Endothelial cell of umbilical vein (primary cell): ENCODE measurements around the gene C13orf46. TPM values are rescaled to one million over a fixed set of nuclear protein-coding genes. Genes with fewer than 3 reads are reported as not detected.

Experiments used
- BruUV-seq: library from RNA; stranded (reverse); fragments of 400-500 nt; replicated peaks from 2 replicates; lab custom pipeline; 2021; lab: Mats Ljungman, UMichigan
- CTCF ChIA-PET: fragments of 300-600, 350-600 bp; sonication (Branson Sonifier 250); formaldehyde crosslinking; loops from one replicate; lab custom pipeline; 2021; ENCODE audit warnings: antibody characterized with exemption, inconsistent platforms; lab: Charles Lee
- POLR2A ChIA-PET: fragments of 300-600, 350-600 bp; sonication (Branson Sonifier 250); formaldehyde crosslinking; loops from one replicate; lab custom pipeline; 2021; ENCODE audit warnings: antibody characterized with exemption, inconsistent platforms; lab: Charles Lee
- DNase-seq: peaks from one replicate; pipeline ENCODE4 v3.0.0-alpha.2; 2011; ENCODE audit warnings: low read depth, low spot score
- FAIRE-seq: peaks from 2 replicates; lab custom pipeline; 2011; peaks lifted over from hg19 to GRCh38; lab: Jason Lieb, UNC
- H2AFZ ChIP-seq: 2 replicates; pipeline ENCODE4 v1.6.0; 2012; ENCODE audit warnings: low read depth, low read length, control low read depth, inconsistent platforms
- H3K27ac ChIP-seq: 2 replicates; pipeline ENCODE4 v1.5.1; 2011; ENCODE audit warnings: low read depth, mild to moderate bottlenecking, control low read depth, low read length, moderate library complexity; ENCODE audit not compliant: insufficient read depth
- H3K27me3 ChIP-seq, 2 experiments: 2 replicates each; pipeline versions ENCODE4 v1.6.0 to v1.6.1; 2011; ENCODE audit warnings: low read length in 2 of 2, mixed read lengths in 1 of 2; ENCODE audit not compliant: control insufficient read depth in 2 of 2, insufficient read depth in 2 of 2
- H3K36me3 ChIP-seq, 2 experiments: 2 replicates in 1 of 2; 3 replicates in 1 of 2; pipeline ENCODE4 v1.5.1; 2011; ENCODE audit warnings: low read length in 2 of 2, mild to moderate bottlenecking in 1 of 2, moderate library complexity in 1 of 2; ENCODE audit not compliant: control insufficient read depth in 2 of 2, insufficient read depth in 2 of 2; ENCODE audit errors: extremely low read depth in 1 of 2
- H3K4me1 ChIP-seq: 3 replicates; pipeline ENCODE4 v1.5.1; 2011; ENCODE audit warnings: mild to moderate bottlenecking, low read length; ENCODE audit not compliant: control insufficient read depth, insufficient read depth; ENCODE audit errors: extremely low read depth
- H3K4me2 ChIP-seq: 2 replicates; pipeline ENCODE4 v1.6.1; 2011; ENCODE audit warnings: low read length, control low read depth, mixed read lengths; ENCODE audit not compliant: insufficient read depth
- H3K4me3 ChIP-seq, 3 experiments: fragments of 200-600 bp in 1 of 3; sonication (generic), shearing (Covaris generic) in 1 of 3; replicated peaks in 1 of 3; 2 replicates each; pipeline ENCODE4 v1.5.1; 2011 to 2016; ENCODE audit warnings: control low read depth in 3 of 3, low read length in 3 of 3, mild to moderate bottlenecking in 2 of 3, inconsistent platforms in 1 of 3, low read depth in 1 of 3, moderate library complexity in 1 of 3; ENCODE audit not compliant: insufficient read depth in 1 of 3
- H3K79me2 ChIP-seq: 2 replicates; pipeline ENCODE4 v1.6.0; 2012; ENCODE audit warnings: low read length, inconsistent platforms; ENCODE audit not compliant: control insufficient read depth, insufficient read depth
- H3K9ac ChIP-seq: replicated peaks from 2 replicates; pipeline ENCODE3; 2011; ENCODE audit warnings: low read length, control low read depth; ENCODE audit not compliant: insufficient read depth; ENCODE audit errors: extremely low read depth
- H3K9me1 ChIP-seq: replicated peaks from 3 replicates; pipeline ENCODE4 v1.6.0; 2011; ENCODE audit warnings: mild to moderate bottlenecking, low read length; ENCODE audit not compliant: control insufficient read depth, insufficient read depth; ENCODE audit errors: extremely low read depth
- H3K9me3 ChIP-seq: replicated peaks from 2 replicates; pipeline ENCODE4 v1.5.1; 2012; ENCODE audit warnings: low read length, inconsistent platforms; ENCODE audit not compliant: control insufficient read depth, insufficient read depth
- H4K20me1 ChIP-seq: replicated peaks from 2 replicates; pipeline ENCODE3; 2011; ENCODE audit warnings: mild to moderate bottlenecking, low read length; ENCODE audit not compliant: control insufficient read depth, insufficient read depth; ENCODE audit errors: extremely low read depth
- EZH2 ChIP-seq: IDR thresholded peaks from 2 replicates; pipeline ENCODE4 v1.6.1; 2012; ENCODE audit warnings: borderline replicate concordance, low read depth, mild to moderate bottlenecking, moderate library complexity, low read length, inconsistent platforms; ENCODE audit not compliant: severe bottlenecking
- FOS ChIP-seq: IDR thresholded peaks from 2 replicates; pipeline ENCODE4 v1.6.1; 2011; ENCODE audit warnings: mild to moderate bottlenecking, low read length, moderate library complexity, borderline replicate concordance; ENCODE audit not compliant: insufficient read depth
- GATA2 ChIP-seq: IDR thresholded peaks from 2 replicates; pipeline ENCODE4 v1.7.0; 2011; ENCODE audit warnings: low read depth, mild to moderate bottlenecking, moderate library complexity, mixed read lengths, low read length; ENCODE audit not compliant: insufficient read length, insufficient read depth
- JUN ChIP-seq: IDR thresholded peaks from 2 replicates; pipeline ENCODE4 v1.6.1; 2011; ENCODE audit warnings: borderline replicate concordance, low read depth; ENCODE audit not compliant: insufficient read length, insufficient read depth
- MYC ChIP-seq: IDR thresholded peaks from one replicate; pipeline ENCODE4 v1.6.1; 2011; ENCODE audit warnings: mild to moderate bottlenecking, low read depth, low read length
- POLR2A ChIP-seq: IDR thresholded peaks from 2 replicates; pipeline ENCODE4 v1.6.1; 2012; ENCODE audit warnings: low read depth, mild to moderate bottlenecking, control low read depth, low read length
- POLR2AphosphoS5 ChIP-seq: IDR thresholded peaks from 2 replicates; pipeline ENCODE4 v1.6.1; 2012; ENCODE audit warnings: low read depth, mild to moderate bottlenecking, control low read depth, low read length, moderate library complexity; ENCODE audit not compliant: insufficient read depth
- dilution Hi-C: fragments of 300-500 bp; cut with MboI; formaldehyde crosslinking; loops from one replicate; pipeline ENCODE4 v1.15.0; 2019; ENCODE audit warnings: low sequenced_read_pairs; ENCODE audit not compliant: extremely low pct_ligation_motif_present
- intact Hi-C: fragments of 100-400 bp; cut with micrococcal nuclease; formaldehyde crosslinking; loops from one replicate; pipeline ENCODE4 v1.10.0; 2022
- polyA plus RNA-seq, 4 experiments: library from polyadenylated mRNA; depleted of rRNA in 3 of 4; stranded (reverse) in 3 of 4; unstranded in 1 of 4; fragments of >200 nt; gene quantifications; 2 replicates each; pipeline versions ENCODE4 v1.2.1 to v1.2.3, GENCODE V29; 2011 to 2012; ENCODE audit warnings: missing spikeins in 1 of 4
- total RNA-seq: library from RNA; stranded (reverse); gene quantifications from 2 replicates; pipeline ENCODE4 v1.2.3, GENCODE V29; 2021
- TF ChIP-seq, protein P1 (sequence below): IDR thresholded peaks from 2 replicates; pipeline ENCODE4 v1.6.1; 2011; ENCODE audit not compliant: insufficient read depth, insufficient read length
- TF ChIP-seq, protein P2 (sequence below), 2 donors: IDR thresholded peaks; 1 replicate in 1 of 2; 2 replicates in 1 of 2; pipeline ENCODE4 v1.5.1; 2011; ENCODE audit warnings: low read length in 2 of 2, mild to moderate bottlenecking in 2 of 2, moderate library complexity in 2 of 2, control low read depth in 1 of 2, inconsistent platforms in 1 of 2, low read depth in 1 of 2; ENCODE audit not compliant: insufficient read depth in 1 of 2; ENCODE audit errors: extremely low read depth in 1 of 2

Gene C13orf46
- total and polyA plus RNA-seq, 2 donors (not counting 3 experiments of a cell fraction or from before 2014, with no cell fraction given) = 1.3 to 1.7 TPM

DNA sequence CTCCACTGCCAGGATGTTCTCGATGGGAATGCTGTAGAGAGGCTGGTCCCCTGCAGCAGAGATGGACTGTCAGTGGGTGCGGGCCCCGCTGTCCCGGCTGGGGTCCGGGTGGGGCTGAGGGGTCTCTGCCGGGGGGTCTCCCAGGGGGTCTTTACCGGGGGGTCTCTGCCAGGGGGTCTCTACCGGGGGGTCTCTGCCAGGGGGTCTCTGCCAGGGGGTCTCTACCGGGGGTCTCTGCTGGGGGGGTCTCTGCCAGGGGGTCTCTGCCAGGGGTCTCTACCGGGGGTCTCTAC, 25.7 kb upstream of the C13orf46 start:
- no peak overlapping the region for H3K9ac ChIP-seq

More for the DNA sequence above, 25.7 kb upstream of the C13orf46 start:
- peaks cover 9% of the 10 kb centered on the region for H3K4me1 ChIP-seq
- H3K9me3 ChIP-seq = no peaks in the 10 kb centered on the region
- H3K36me3 ChIP-seq = peaks cover 3 to 56% of the 10 kb centered on the region in 2 experiments
- no peak overlapping the region for H3K4me2 ChIP-seq
- H3K27me3 ChIP-seq = no peaks in the 10 kb centered on the region
- no peak overlapping the region for H3K4me3 ChIP-seq
- H3K9me1 ChIP-seq = no peaks in the 10 kb centered on the region
- FAIRE-seq (no peak), DNase-seq (no peak)
- no TSS peak for BruUV-seq
- H4K20me1 ChIP-seq = no peaks in the 10 kb centered on the region
- H3K79me2 ChIP-seq = peaks cover 5% of the 10 kb centered on the region
- POLR2A ChIA-PET = no interaction called here
- no peak overlapping the region for H3K27ac ChIP-seq
- dilution Hi-C loops (no loop called here), intact Hi-C loops (no loop called here)
- CTCF ChIA-PET = no interaction called here
- H2AFZ ChIP-seq = no peak overlapping the region
- no peak for TF ChIP-seq GATA2
- TF ChIP-seq POLR2A = no peak
- no peak for TF ChIP-seq JUN
- TF ChIP-seq, protein P1, sequence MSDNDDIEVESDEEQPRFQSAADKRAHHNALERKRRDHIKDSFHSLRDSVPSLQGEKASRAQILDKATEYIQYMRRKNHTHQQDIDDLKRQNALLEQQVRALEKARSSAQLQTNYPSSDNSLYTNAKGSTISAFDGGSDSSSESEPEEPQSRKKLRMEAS = no peak
- no peak for TF ChIP-seq FOS
- no peak for TF ChIP-seq EZH2
- no peak for TF ChIP-seq MYC
- no peak for TF ChIP-seq POLR2AphosphoS5
- TF ChIP-seq, protein P2, sequence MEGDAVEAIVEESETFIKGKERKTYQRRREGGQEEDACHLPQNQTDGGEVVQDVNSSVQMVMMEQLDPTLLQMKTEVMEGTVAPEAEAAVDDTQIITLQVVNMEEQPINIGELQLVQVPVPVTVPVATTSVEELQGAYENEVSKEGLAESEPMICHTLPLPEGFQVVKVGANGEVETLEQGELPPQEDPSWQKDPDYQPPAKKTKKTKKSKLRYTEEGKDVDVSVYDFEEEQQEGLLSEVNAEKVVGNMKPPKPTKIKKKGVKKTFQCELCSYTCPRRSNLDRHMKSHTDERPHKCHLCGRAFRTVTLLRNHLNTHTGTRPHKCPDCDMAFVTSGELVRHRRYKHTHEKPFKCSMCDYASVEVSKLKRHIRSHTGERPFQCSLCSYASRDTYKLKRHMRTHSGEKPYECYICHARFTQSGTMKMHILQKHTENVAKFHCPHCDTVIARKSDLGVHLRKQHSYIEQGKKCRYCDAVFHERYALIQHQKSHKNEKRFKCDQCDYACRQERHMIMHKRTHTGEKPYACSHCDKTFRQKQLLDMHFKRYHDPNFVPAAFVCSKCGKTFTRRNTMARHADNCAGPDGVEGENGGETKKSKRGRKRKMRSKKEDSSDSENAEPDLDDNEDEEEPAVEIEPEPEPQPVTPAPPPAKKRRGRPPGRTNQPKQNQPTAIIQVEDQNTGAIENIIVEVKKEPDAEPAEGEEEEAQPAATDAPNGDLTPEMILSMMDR (IDR thresholded peaks at IDR 0.05; ENCODE audit: extremely low read depth in 1 of 2, insufficient read depth in 1 of 2, low read depth in 1 of 2, low read length in 2 of 2) = no peak
